Mesothelial cell of epicardium (in vitro differentiated cells): ENCODE results near the gene SIGMAR1. TPM values are rescaled to one million over a fixed set of nuclear protein-coding genes. Genes with fewer than 3 reads are reported as not detected.

ENCODE experiments used
- DNase-seq, 2 experiments: peaks; one replicate each; pipeline ENCODE4 v3.0.0; 2021; ENCODE audit warnings: low spot score in 2 of 2; ENCODE audit not compliant: unreplicated experiment in 2 of 2
- H3K27ac Mint-ChIP-seq: 2 replicates; pipeline ENCODE4 v1.8.0; 2021; ENCODE audit warnings: mixed read lengths
- H3K27me3 Mint-ChIP-seq: 2 replicates; pipeline ENCODE4 v1.8.0; 2021; ENCODE audit warnings: low read depth, mixed read lengths
- H3K36me3 Mint-ChIP-seq: 2 replicates; pipeline ENCODE4 v1.8.0; 2021; ENCODE audit warnings: mixed read lengths
- H3K4me1 Mint-ChIP-seq: 2 replicates; pipeline ENCODE4 v1.8.0; 2021; ENCODE audit warnings: mixed read lengths
- H3K4me3 Mint-ChIP-seq: 2 replicates; pipeline ENCODE4 v1.8.0; 2021; ENCODE audit warnings: mild to moderate bottlenecking, moderate library complexity, mixed read lengths
- H3K9me3 Mint-ChIP-seq: 2 replicates; pipeline ENCODE4 v1.8.0; 2021; ENCODE audit warnings: mixed read lengths
- total RNA-seq: library from RNA; stranded (reverse); gene quantifications from 3 replicates; pipeline ENCODE4 v1.2.1, GENCODE V29; 2021
- TF ChIP-seq, protein P1 (sequence below): fragments of 200-600 bp; sonication (generic); IDR thresholded peaks from one replicate; pipeline ENCODE4 v1.5.0; 2021; ENCODE audit warnings: antibody characterized with exemption; ENCODE audit not compliant: unreplicated experiment

SIGMAR1 gene
- total RNA-seq, 1 donor from 2014 or later = 58.8 TPM

DNA sequence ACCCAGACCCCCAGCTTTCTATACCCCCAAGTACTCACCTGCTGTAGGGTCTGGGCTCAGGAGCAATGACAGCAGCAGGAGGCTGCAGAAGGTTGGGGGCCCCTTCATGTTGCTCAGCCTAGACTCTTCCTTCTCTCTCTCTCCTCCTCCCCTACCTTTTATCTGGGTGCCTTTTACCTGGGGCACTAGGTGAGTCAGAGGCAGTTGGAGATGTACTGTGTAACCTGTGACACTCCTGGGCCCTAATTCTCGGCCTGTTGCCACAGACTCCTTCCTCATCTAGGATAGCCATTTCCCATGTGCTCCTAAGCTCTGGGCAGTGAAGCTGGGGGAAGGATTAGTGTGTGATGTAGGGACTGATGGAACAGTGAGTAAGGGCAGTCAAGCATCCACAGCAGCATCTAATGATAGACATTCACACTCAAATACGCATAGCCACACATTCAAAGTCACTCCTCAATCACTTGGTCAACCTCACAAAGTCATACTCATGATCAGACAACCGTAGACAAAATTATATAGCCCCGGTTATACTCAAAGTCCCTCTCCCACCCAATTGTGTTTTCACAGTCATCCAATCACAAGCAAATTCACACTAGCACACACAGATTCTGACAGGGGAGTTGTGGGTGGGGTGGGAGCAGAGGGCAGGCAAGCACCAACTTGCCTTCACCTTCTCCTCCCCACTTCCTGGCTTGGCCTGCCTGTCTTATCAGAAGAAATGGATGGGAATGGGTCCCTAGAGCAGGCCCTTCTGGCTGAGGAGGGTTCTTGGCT is 25.1 kb upstream of the SIGMAR1 start, which contains the start of gene CCL27:
Gene CCL27 (minus strand): TSS at position 132 of the 777 bp plus-strand sequence. CDS start 24 bp downstream, at position 108.
- Mint-ChIP-seq H3K4me1 (peaks cover 11% of the 10 kb centered on the region), H3K9me3 (no peaks in the 10 kb centered on the region), H3K27me3 (no peaks in the 10 kb centered on the region), H3K36me3 (peaks cover 14% of the 10 kb centered on the region), H3K27ac (no peak within 1 kb of the TSS), H3K4me3 (no peak within 1 kb of the TSS)
- TF ChIP-seq, protein P1, sequence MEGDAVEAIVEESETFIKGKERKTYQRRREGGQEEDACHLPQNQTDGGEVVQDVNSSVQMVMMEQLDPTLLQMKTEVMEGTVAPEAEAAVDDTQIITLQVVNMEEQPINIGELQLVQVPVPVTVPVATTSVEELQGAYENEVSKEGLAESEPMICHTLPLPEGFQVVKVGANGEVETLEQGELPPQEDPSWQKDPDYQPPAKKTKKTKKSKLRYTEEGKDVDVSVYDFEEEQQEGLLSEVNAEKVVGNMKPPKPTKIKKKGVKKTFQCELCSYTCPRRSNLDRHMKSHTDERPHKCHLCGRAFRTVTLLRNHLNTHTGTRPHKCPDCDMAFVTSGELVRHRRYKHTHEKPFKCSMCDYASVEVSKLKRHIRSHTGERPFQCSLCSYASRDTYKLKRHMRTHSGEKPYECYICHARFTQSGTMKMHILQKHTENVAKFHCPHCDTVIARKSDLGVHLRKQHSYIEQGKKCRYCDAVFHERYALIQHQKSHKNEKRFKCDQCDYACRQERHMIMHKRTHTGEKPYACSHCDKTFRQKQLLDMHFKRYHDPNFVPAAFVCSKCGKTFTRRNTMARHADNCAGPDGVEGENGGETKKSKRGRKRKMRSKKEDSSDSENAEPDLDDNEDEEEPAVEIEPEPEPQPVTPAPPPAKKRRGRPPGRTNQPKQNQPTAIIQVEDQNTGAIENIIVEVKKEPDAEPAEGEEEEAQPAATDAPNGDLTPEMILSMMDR = no peak
- DNase-seq = no peak

DNA sequence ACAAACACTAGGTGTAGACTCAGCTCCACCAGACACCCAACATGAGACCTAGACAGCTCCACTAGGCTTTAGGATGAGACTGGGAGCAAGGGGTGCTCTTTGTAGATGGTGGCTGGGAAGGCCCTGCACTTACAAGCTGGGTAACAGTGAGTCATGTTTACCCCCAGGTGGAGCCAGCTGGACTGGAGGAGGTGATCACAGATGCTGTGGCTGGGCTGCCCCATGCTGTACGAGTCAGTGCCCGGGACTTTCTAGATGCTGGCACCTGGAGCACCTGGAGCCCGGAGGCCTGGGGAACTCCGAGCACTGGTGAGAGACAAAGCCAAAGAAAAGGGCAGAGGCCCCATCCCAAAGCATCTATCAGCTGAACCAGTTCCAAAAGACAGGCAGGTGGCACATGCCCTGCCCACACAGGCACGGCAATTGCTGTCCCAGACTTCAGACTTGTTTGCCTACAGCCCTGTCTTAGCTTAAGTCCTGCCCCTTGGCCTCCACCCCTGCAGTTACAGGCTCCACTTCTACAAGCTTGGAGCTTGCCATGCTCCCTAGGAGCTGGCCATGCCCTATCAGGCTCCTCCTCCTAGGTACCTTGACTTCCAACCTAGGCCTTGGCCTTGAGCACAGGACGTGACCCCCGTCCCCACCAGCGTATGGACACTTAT is 22.1 kb upstream of the SIGMAR1 start:
- Mint-ChIP-seq H3K4me3 (no peak overlapping the region), H3K36me3 (peaks cover 14% of the 10 kb centered on the region)
- no peak for DNase-seq

DNA sequence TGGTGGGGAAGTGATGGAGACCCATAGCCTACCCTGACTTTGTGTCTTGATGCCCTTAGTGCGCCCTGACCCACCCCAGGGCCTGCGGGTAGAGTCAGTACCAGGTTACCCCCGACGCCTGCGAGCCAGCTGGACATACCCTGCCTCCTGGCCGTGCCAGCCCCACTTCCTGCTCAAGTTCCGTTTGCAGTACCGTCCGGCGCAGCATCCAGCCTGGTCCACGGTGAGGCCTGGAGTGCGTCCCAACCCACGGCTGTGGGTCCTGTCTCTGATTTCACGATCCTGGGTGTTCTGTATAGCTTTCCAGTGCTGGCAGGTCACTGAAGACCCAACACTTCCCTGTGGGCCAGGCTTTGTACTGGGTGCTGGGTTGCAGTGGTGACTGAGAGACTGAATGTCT is 20.9 kb upstream of the SIGMAR1 start:
- TF ChIP-seq, protein P1 = no peak
- Mint-ChIP-seq H3K4me1 (peaks cover 21% of the 10 kb centered on the region), H3K27me3 (no peaks in the 10 kb centered on the region), H3K4me3 (no peak overlapping the region), H3K27ac (peak overlapping the region; percentile 50), H3K9me3 (no peaks in the 10 kb centered on the region), H3K36me3 (peaks cover 14% of the 10 kb centered on the region)
- DNase-seq = no peak

More for the DNA sequence above, 22.1 kb upstream of the SIGMAR1 start:
- Mint-ChIP-seq H3K27me3 (no peaks in the 10 kb centered on the region), H3K9me3 (no peaks in the 10 kb centered on the region), H3K4me1 (peaks cover 18% of the 10 kb centered on the region), H3K27ac (no peak overlapping the region)
- TF ChIP-seq, protein P1 = no peak

DNA sequence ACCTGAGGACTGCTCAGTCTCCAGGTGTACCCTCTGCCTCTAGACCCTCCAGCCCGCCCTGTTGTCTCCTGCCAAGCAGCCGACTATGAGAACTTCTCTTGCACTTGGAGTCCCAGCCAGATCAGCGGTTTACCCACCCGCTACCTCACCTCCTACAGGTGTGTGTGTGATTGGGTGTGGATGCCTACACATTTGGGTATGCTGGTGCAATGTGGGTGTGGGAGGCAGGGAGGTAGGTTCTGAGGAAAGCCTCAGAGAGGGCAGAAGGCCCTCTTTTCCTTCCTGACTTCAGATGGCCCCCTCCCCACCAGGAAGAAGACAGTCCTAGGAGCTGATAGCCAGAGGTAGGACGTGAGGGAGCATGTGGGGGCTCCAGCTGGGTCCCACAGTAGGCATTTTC is 19.4 kb upstream of the SIGMAR1 start:
- DNase-seq = no peak
- TF ChIP-seq, protein P1 = no peak
- peaks cover 36% of the 10 kb centered on the region for H3K4me1 Mint-ChIP-seq
- no peak overlapping the region for H3K27ac Mint-ChIP-seq
- H3K9me3 Mint-ChIP-seq = no peaks in the 10 kb centered on the region
- H3K4me3 Mint-ChIP-seq = no peak overlapping the region
- no peaks in the 10 kb centered on the region for H3K27me3 Mint-ChIP-seq
- peaks cover 14% of the 10 kb centered on the region for H3K36me3 Mint-ChIP-seq

DNA sequence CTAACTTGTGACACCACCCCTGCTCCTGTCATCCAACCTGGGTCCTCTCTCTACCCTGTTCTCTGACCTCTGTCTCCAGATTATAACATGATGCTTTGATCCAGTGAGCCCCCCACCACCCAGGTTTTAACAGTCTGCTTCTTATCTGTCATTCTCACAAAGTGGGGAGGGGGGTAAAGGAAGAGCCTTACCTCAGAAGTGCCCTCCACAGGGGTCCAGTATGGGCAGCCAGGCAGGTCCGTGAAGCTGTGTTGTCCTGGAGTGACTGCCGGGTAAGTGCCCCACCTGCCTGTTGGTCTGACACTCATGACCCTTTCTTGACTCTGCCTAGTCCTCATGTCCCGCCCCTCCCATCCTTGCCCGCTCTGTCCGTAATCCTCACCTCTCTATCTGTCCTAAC is 17.8 kb upstream of the SIGMAR1 start:
- peak overlapping the region; percentile 7 for H3K4me3 Mint-ChIP-seq
- H3K9me3 Mint-ChIP-seq = no peaks in the 10 kb centered on the region
- peaks cover 4% of the 10 kb centered on the region for H3K36me3 Mint-ChIP-seq
- H3K27me3 Mint-ChIP-seq = no peaks in the 10 kb centered on the region
- H3K4me1 Mint-ChIP-seq = peaks cover 46% of the 10 kb centered on the region
- H3K27ac Mint-ChIP-seq = no peak overlapping the region
- TF ChIP-seq, protein P1 = no peak
- DNase-seq = no peak
